Ishikawa (cell line): ENCODE data around the gene IPCEF1.

Experiments
- CEBPB ChIP-seq: IDR thresholded peaks from 2 replicates; pipeline ENCODE4 v1.6.1; 2012
- EGR1 ChIP-seq: IDR thresholded peaks from 2 replicates; pipeline ENCODE4 v1.6.1; 2012
- EP300 ChIP-seq: IDR thresholded peaks from 2 replicates; pipeline ENCODE4 v1.6.1; 2012; ENCODE audit warnings: borderline replicate concordance
- MAX ChIP-seq: IDR thresholded peaks from 2 replicates; pipeline ENCODE4 v1.6.1; 2012
- REST ChIP-seq: IDR thresholded peaks from 2 replicates; pipeline ENCODE4 v1.6.1; 2012; ENCODE audit warnings: low read depth, mild to moderate bottlenecking
- TAF1 ChIP-seq: IDR thresholded peaks from 2 replicates; pipeline ENCODE4 v1.6.1; 2012; ENCODE audit warnings: low read depth, mild to moderate bottlenecking
- USF1 ChIP-seq: IDR thresholded peaks from 2 replicates; pipeline ENCODE4 v1.6.1; 2012
- YY1 ChIP-seq: IDR thresholded peaks from 2 replicates; pipeline ENCODE4 v1.6.1; 2012; ENCODE audit warnings: low read depth
- ZBTB7A ChIP-seq: IDR thresholded peaks from 2 replicates; pipeline ENCODE4 v1.6.1; 2012; ENCODE audit warnings: low read depth

- TF ChIP-seq EGR1, result no peak
- TF ChIP-seq MAX, result no peak
- TF ChIP-seq ZBTB7A, result no peak
- TF ChIP-seq TAF1, result no peak
- no peak for TF ChIP-seq USF1
- TF ChIP-seq REST, result no peak
- TF ChIP-seq CEBPB, result no peak
- no peak for TF ChIP-seq EP300
- no peak for TF ChIP-seq YY1
Measured at GRCh38 chr6:154206141-154206540, 150.5 kb downstream of the IPCEF1 start.
